ENCODE data around the gene ABCA13. TPM values are rescaled to one million over a fixed set of nuclear protein-coding genes. Genes with fewer than 3 reads are reported as not detected.

Gene ABCA13
- total RNA-seq, 1 experiment from 2014 or later, result not detected

- ChIA-PET CTCF (no interaction called here), POLR2A (no interaction called here), RAD21 (ENCODE audit: low non-redundant PET in 1 of 2, low total read pairs in 2 of 2, uncharacterized antibody in 2 of 2, unreplicated experiment in 2 of 2) (no interaction called here)
- intact Hi-C loops (cut with micrococcal nuclease), result no loop called here
- H3K27me3 ChIP-seq (ENCODE audit: insufficient read depth, low read length), result no peaks in the 10 kb centered on the region
- H4K20me1 ChIP-seq (ENCODE audit: insufficient read depth), result no peaks in the 10 kb centered on the region
- H3K9me2 ChIP-seq (ENCODE audit: insufficient read depth), result no peaks in the 10 kb centered on the region
- H3K9me3 ChIP-seq (ENCODE audit: control insufficient read depth in 1 of 2, insufficient read depth in 1 of 2, low read depth in 1 of 2, low read length in 2 of 2), result peaks cover 6 to 10% of the 10 kb centered on the region in 2 experiments; a peak in 2 of 4 replicates
- H3K36me3 ChIP-seq (ENCODE audit: control insufficient read depth in 1 of 2, insufficient read depth in 2 of 2, low read length in 2 of 2), result no peaks in the 10 kb centered on the region
- DNase-seq (ENCODE audit: low read depth, low spot score), result no peak
- no TSS peak for BruUV-seq (replicated peaks)
- H3K4me3 ChIP-seq (replicated peaks in 1 of 2; ENCODE audit: low read depth in 1 of 2, low read length in 2 of 2), result no peak overlapping the region
- no peak overlapping the region for H3K4me2 ChIP-seq (ENCODE audit: low read length)
- no peak overlapping the region for H3K9ac ChIP-seq (ENCODE audit: low read length)
- no peaks in the 10 kb centered on the region for H3K79me2 ChIP-seq (ENCODE audit: insufficient read depth, low read length)
- no peaks in the 10 kb centered on the region for H3K4me1 ChIP-seq (ENCODE audit: control insufficient read depth in 1 of 2, insufficient read depth in 2 of 2, low read length in 2 of 2)
- H3K27ac ChIP-seq (ENCODE audit: low read depth, low read length), result no peak overlapping the region
- H2AFZ ChIP-seq (ENCODE audit: low read depth, low read length, poor library complexity, severe bottlenecking), result no peak overlapping the region
- TF ChIP-seq POLR2AphosphoS5 (IDR thresholded peaks at IDR 0.05; ENCODE audit: low read depth, low read length) (no peak), CBX3 (IDR thresholded peaks at IDR 0.05; ENCODE audit: low read depth) (no peak), ZBTB33 (IDR thresholded peaks at IDR 0.05; ENCODE audit: extremely low read depth, insufficient replicate concordance, low read length) (no peak), MAX (IDR thresholded peaks at IDR 0.05) (no peak)
- ATAC-seq, result no peak
These were observed 416.2 kb downstream of the ABCA13 start for GRCh38 chr7:48587475-48587874.

GRCh38 chr7:48594349-48594748, 423.1 kb downstream of the ABCA13 start:
- Histone ChIP-seq H3K9ac (ENCODE audit: low read length) (no peak overlapping the region), H3K4me3 (replicated peaks in 1 of 2; ENCODE audit: low read depth in 1 of 2, low read length in 2 of 2) (no peak overlapping the region), H3K36me3 (ENCODE audit: control insufficient read depth in 1 of 2, insufficient read depth in 2 of 2, low read length in 2 of 2) (no peaks in the 10 kb centered on the region), H3K79me2 (ENCODE audit: insufficient read depth, low read length) (no peaks in the 10 kb centered on the region), H4K20me1 (ENCODE audit: insufficient read depth) (no peaks in the 10 kb centered on the region), H3K4me2 (ENCODE audit: low read length) (no peak overlapping the region), H3K4me1 (ENCODE audit: control insufficient read depth in 1 of 2, insufficient read depth in 2 of 2, low read length in 2 of 2) (no peaks in the 10 kb centered on the region), H2AFZ (ENCODE audit: low read depth, low read length, poor library complexity, severe bottlenecking) (no peak overlapping the region), H3K9me2 (ENCODE audit: insufficient read depth) (no peaks in the 10 kb centered on the region), H3K9me3 (ENCODE audit: control insufficient read depth in 1 of 2, insufficient read depth in 1 of 2, low read depth in 1 of 2, low read length in 2 of 2) (peaks cover 5 to 8% of the 10 kb centered on the region in 2 experiments; a peak in 2 of 4 replicates), H3K27me3 (ENCODE audit: insufficient read depth, low read length) (no peaks in the 10 kb centered on the region), H3K27ac (ENCODE audit: low read depth, low read length) (no peak overlapping the region)
- no TSS peak for BruUV-seq (replicated peaks)
- ChIA-PET RAD21 (ENCODE audit: low non-redundant PET in 1 of 2, low total read pairs in 2 of 2, uncharacterized antibody in 2 of 2, unreplicated experiment in 2 of 2) (no interaction called here), POLR2A (no interaction called here), CTCF (no interaction called here)
- intact Hi-C loops (cut with micrococcal nuclease), result no loop called here
- no peak for DNase-seq (ENCODE audit: low read depth, low spot score)
- ATAC-seq, result no peak
- TF ChIP-seq FOSL1 (IDR thresholded peaks at IDR 0.05; ENCODE audit: low read depth) (no peak), CBX3 (IDR thresholded peaks at IDR 0.05; ENCODE audit: low read depth) (no peak), EZH2 (IDR thresholded peaks at IDR 0.05) (no peak), CTCF (IDR thresholded peaks at IDR 0.05 in 2 of 3, conservative IDR thresholded peaks at IDR 0.05 in 1 of 3; ENCODE audit: borderline replicate concordance in 1 of 3, insufficient read depth in 1 of 3, low read depth in 2 of 3, low read length in 2 of 3) (no peak), RAD21 (IDR thresholded peaks at IDR 0.05; ENCODE audit: low read depth) (no peak), REST (IDR thresholded peaks at IDR 0.05; ENCODE audit: low read depth) (no peak), YY1 (IDR thresholded peaks at IDR 0.05; ENCODE audit: extremely low read depth, insufficient replicate concordance, low read depth, low read length) (no peak), EZH2phosphoT487 (IDR thresholded peaks at IDR 0.05; ENCODE audit: borderline replicate concordance) (no peak), MAX (IDR thresholded peaks at IDR 0.05) (no peak)
